GM12878 (cell line): ENCODE data around the gene HAO1.

Experiments
- CTCF ChIP-seq, 3 experiments: IDR thresholded peaks in 2 of 3; conservative IDR thresholded peaks in 1 of 3; 2 replicates each; pipeline ENCODE4 v1.5.1; 2011; ENCODE audit warnings: low read depth in 3 of 3, low read length in 3 of 3, mild to moderate bottlenecking in 3 of 3, control low read depth in 2 of 3, moderate library complexity in 2 of 3, inconsistent platforms in 1 of 3, mixed read lengths in 1 of 3; ENCODE audit not compliant: control insufficient read depth in 2 of 3, insufficient read depth in 1 of 3; ENCODE audit errors: extremely low read depth in 1 of 3
- ELK1 ChIP-seq: IDR thresholded peaks from 2 replicates; pipeline ENCODE4 v1.6.1; 2012; ENCODE audit warnings: low read depth, low read length, improper control_type of control experiment
- MAX ChIP-seq: IDR thresholded peaks from 2 replicates; pipeline ENCODE4 v1.6.1; 2012; ENCODE audit warnings: low read depth, low read length, improper control_type of control experiment
- POLR2A ChIP-seq: IDR thresholded peaks from 2 replicates; pipeline ENCODE4 v1.6.1; 2011; ENCODE audit warnings: low read depth, mild to moderate bottlenecking, low read length
- POLR2AphosphoS5 ChIP-seq: IDR thresholded peaks from 2 replicates; pipeline ENCODE4 v1.6.1; 2011; ENCODE audit warnings: mild to moderate bottlenecking, low read length, inconsistent platforms
- RELA ChIP-seq: fragments of 450-650 bp; IDR thresholded peaks from 2 replicates; pipeline ENCODE4 v1.8.0; 2014; ENCODE audit warnings: borderline replicate concordance; ENCODE audit not compliant: partially characterized antibody
- SP1 ChIP-seq: IDR thresholded peaks from one replicate; pipeline ENCODE4 v1.6.1; 2011; ENCODE audit warnings: low read depth, low read length
- TCF12 ChIP-seq: IDR thresholded peaks from 2 replicates; pipeline ENCODE4 v1.6.1; 2011; ENCODE audit warnings: low read depth, mild to moderate bottlenecking, low read length

GRCh38 chr20:7850775-7851490 lies 89.3 kb downstream of the HAO1 start:
- TF ChIP-seq CTCF (IDR thresholded peaks at IDR 0.05 in 2 of 3, conservative IDR thresholded peaks at IDR 0.05 in 1 of 3; ENCODE audit: control insufficient read depth in 2 of 3, extremely low read depth in 1 of 3, insufficient read depth in 1 of 3, low read depth in 3 of 3, low read length in 3 of 3), result no peak
- no peak for TF ChIP-seq POLR2AphosphoS5
- TF ChIP-seq TCF12, result no peak
- TF ChIP-seq ELK1, result no peak
- TF ChIP-seq MAX, result no peak
- no peak for TF ChIP-seq SP1
- TF ChIP-seq POLR2A, result no peak
- no peak for TF ChIP-seq RELA
